DND-41 (cell line): ENCODE measurements around the gene CLP1.

Source experiments
- ATAC-seq: fragments of 200-7000 bp; cut with Tn5 transposase; 3 replicates; pipeline ENCODE4 v1.9.1; 2021; ENCODE audit warnings: low read depth; ENCODE audit not compliant: insufficient read depth
- DNase-seq: peaks from one replicate; pipeline ENCODE4 v3.0.0-alpha.2; 2020
- H2AFZ ChIP-seq: 2 replicates; pipeline ENCODE4 v1.6.0; 2012; ENCODE audit warnings: low read depth, low read length
- H3K27ac ChIP-seq: 2 replicates; pipeline ENCODE4 v1.5.1; 2012; ENCODE audit warnings: low read length, inconsistent platforms
- H3K27me3 ChIP-seq: fragments of 200-600 bp; sonication (generic); 2 replicates; pipeline ENCODE4 v1.6.0; 2012; ENCODE audit warnings: low read length, mild to moderate bottlenecking, inconsistent platforms; ENCODE audit not compliant: insufficient read depth, poor library complexity
- H3K36me3 ChIP-seq: 2 replicates; pipeline ENCODE4 v1.5.1; 2012; ENCODE audit warnings: low read length, inconsistent platforms; ENCODE audit not compliant: insufficient read depth
- H3K4me1 ChIP-seq: 2 replicates; pipeline ENCODE4 v1.5.1; 2012; ENCODE audit warnings: mild to moderate bottlenecking, low read length; ENCODE audit not compliant: insufficient read depth
- H3K4me2 ChIP-seq: 2 replicates; pipeline ENCODE4 v1.6.0; 2012; ENCODE audit warnings: mild to moderate bottlenecking, moderate library complexity, low read length, inconsistent platforms; ENCODE audit not compliant: insufficient read depth
- H3K4me3 ChIP-seq, 2 experiments: fragments of 200-600 bp in 1 of 2; shearing (Covaris generic) in 1 of 2; 2 replicates each; pipeline ENCODE4 v1.5.1; 2012 to 2016; ENCODE audit warnings: inconsistent platforms in 2 of 2, low read length in 2 of 2, mild to moderate bottlenecking in 2 of 2, low read depth in 1 of 2, moderate library complexity in 1 of 2
- H3K79me2 ChIP-seq: 2 replicates; pipeline ENCODE4 v1.6.0; 2012; ENCODE audit warnings: low read length, inconsistent platforms; ENCODE audit not compliant: insufficient read depth
- H3K9ac ChIP-seq: 2 replicates; pipeline ENCODE4 v1.6.0; 2012; ENCODE audit warnings: low read depth, mild to moderate bottlenecking, inconsistent platforms, low read length, moderate library complexity
- H3K9me3 ChIP-seq: 2 replicates; pipeline ENCODE4 v1.5.1; 2012; ENCODE audit warnings: low read length, moderate library complexity, mild to moderate bottlenecking, inconsistent platforms; ENCODE audit not compliant: insufficient read depth, severe bottlenecking
- H4K20me1 ChIP-seq: 2 replicates; pipeline ENCODE4 v1.6.0; 2012; ENCODE audit warnings: low read length; ENCODE audit not compliant: insufficient read depth
- EZH2 ChIP-seq: IDR thresholded peaks from 3 replicates; pipeline ENCODE4 v1.6.1; 2012; ENCODE audit warnings: borderline replicate concordance, low read depth, mild to moderate bottlenecking, moderate library complexity, low read length, inconsistent platforms; ENCODE audit not compliant: severe bottlenecking
- TF ChIP-seq, protein P1 (sequence below): IDR thresholded peaks from 2 replicates; pipeline ENCODE4 v1.5.1; 2012; ENCODE audit warnings: borderline replicate concordance, low read length, moderate library complexity, mild to moderate bottlenecking; ENCODE audit not compliant: poor library complexity, severe bottlenecking; ENCODE audit errors: extremely low read depth

CLP1 gene

GRCh38 chr11:57638811-57639320 lies 18.7 kb upstream of the CLP1 start:
- peak overlapping the region; percentile 92 for H3K27ac ChIP-seq

GRCh38 chr11:57639321-57640067 lies 18.1 kb upstream of the CLP1 start:
- peak overlapping the region; percentile 64 for H3K9ac ChIP-seq
- peak overlapping the region; percentile 67 for H2AFZ ChIP-seq
- H3K9me3 ChIP-seq, result no peaks in the 10 kb centered on the region
- peak overlapping the region; percentile 72 for H3K4me2 ChIP-seq
- no peaks in the 10 kb centered on the region for H3K27me3 ChIP-seq
- 0 out of 2 replicates have a peak, but pooled peaks cover 4% of the 10 kb centered on the region for H3K79me2 ChIP-seq
- peak overlapping the region; percentile 92 for H3K27ac ChIP-seq
- peak; percentile 89 for ATAC-seq
- peaks cover 42% of the 10 kb centered on the region for H3K4me1 ChIP-seq
- peak; percentile 98 for DNase-seq
- H3K36me3 ChIP-seq, result no peaks in the 10 kb centered on the region
- TF ChIP-seq, protein P1, sequence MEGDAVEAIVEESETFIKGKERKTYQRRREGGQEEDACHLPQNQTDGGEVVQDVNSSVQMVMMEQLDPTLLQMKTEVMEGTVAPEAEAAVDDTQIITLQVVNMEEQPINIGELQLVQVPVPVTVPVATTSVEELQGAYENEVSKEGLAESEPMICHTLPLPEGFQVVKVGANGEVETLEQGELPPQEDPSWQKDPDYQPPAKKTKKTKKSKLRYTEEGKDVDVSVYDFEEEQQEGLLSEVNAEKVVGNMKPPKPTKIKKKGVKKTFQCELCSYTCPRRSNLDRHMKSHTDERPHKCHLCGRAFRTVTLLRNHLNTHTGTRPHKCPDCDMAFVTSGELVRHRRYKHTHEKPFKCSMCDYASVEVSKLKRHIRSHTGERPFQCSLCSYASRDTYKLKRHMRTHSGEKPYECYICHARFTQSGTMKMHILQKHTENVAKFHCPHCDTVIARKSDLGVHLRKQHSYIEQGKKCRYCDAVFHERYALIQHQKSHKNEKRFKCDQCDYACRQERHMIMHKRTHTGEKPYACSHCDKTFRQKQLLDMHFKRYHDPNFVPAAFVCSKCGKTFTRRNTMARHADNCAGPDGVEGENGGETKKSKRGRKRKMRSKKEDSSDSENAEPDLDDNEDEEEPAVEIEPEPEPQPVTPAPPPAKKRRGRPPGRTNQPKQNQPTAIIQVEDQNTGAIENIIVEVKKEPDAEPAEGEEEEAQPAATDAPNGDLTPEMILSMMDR, result peak; percentile 49
- no peak for TF ChIP-seq EZH2
- no peaks in the 10 kb centered on the region for H4K20me1 ChIP-seq
- H3K4me3 ChIP-seq, result peak overlapping the region in 1 of 2 experiments; percentile 61; a peak in 2 of 4 replicates

More at GRCh38 chr11:57638811-57639320, 18.7 kb upstream of the CLP1 start:
- Histone ChIP-seq H3K4me3 (peak overlapping the region; percentile 24 to 61; a peak in 3 of 4 replicates), H4K20me1 (no peaks in the 10 kb centered on the region), H3K9me3 (no peaks in the 10 kb centered on the region), H3K4me2 (peak overlapping the region; percentile 72), H3K27me3 (no peaks in the 10 kb centered on the region), H3K4me1 (peaks cover 41% of the 10 kb centered on the region), H2AFZ (peak overlapping the region; percentile 67), H3K36me3 (no peaks in the 10 kb centered on the region), H3K9ac (peak overlapping the region; percentile 64), H3K79me2 (0 out of 2 replicates have a peak, but pooled peaks cover 4% of the 10 kb centered on the region)
- DNase-seq (peak; percentile 49), ATAC-seq (peak; percentile 8)
- TF ChIP-seq, protein P1, result peak; percentile 37
- TF ChIP-seq EZH2, result no peak

GRCh38 chr11:57640068-57640800 lies 17.3 kb upstream of the CLP1 start:
- Histone ChIP-seq H3K9me3 (no peaks in the 10 kb centered on the region), H3K27ac (peak overlapping the region; percentile 92), H3K9ac (peak overlapping the region; percentile 60), H3K4me1 (peaks cover 45% of the 10 kb centered on the region), H3K4me2 (peak overlapping the region; percentile 72), H3K79me2 (0 out of 2 replicates have a peak, but pooled peaks cover 4% of the 10 kb centered on the region), H3K27me3 (no peaks in the 10 kb centered on the region), H3K4me3 (peak overlapping the region in 1 of 2 experiments; percentile 61; a peak in 1 of 4 replicates), H4K20me1 (no peaks in the 10 kb centered on the region), H3K36me3 (no peaks in the 10 kb centered on the region), H2AFZ (peak overlapping the region; percentile 67; the same call in 1 of the 2 replicates)
- no peak for TF ChIP-seq EZH2
- TF ChIP-seq, protein P1, result no peak
- DNase-seq (no peak), ATAC-seq (no peak)
